ENCODE data around the gene KRT1.
A peak's percentile ranks its signal among the peaks of the same experiment; 100 is the strongest.
"Not testable (repeated sequence)": the region's sequence is repeated elsewhere in the genome, so short reads cannot be mapped to it uniquely, and the experiment has no call there.

The KRT1 gene

GRCh38 chr12:52721838-52722470, 41.7 kb upstream of the KRT1 start:
- Histone ChIP-seq H3K27ac (no peak overlapping the region), H3K4me3 (no peak overlapping the region)
- TF ChIP-seq CTCF (IDR thresholded peaks at IDR 0.05) = no peak
- DNase-seq (ENCODE audit: low spot score) = no peak

- no peak overlapping the region for H3K4me3 ChIP-seq
- no peak for TF ChIP-seq CTCF (IDR thresholded peaks at IDR 0.05)
- H3K27ac ChIP-seq = no peak overlapping the region
- DNase-seq (ENCODE audit: low spot score) = no peak
Measured at GRCh38 chr12:52720365-52720886, 40.2 kb upstream of the KRT1 start.

- Histone ChIP-seq H3K4me3 (no peak overlapping the region), H3K27ac (no peak overlapping the region)
- TF ChIP-seq CTCF (IDR thresholded peaks at IDR 0.05) = no peak
- DNase-seq (ENCODE audit: low spot score) = no peak
Measured at GRCh38 chr12:52716061-52716460, 35.9 kb upstream of the KRT1 start.

- DNase-seq (ENCODE audit: low spot score) = no peak
- TF ChIP-seq CTCF (IDR thresholded peaks at IDR 0.05) = no peak
- Histone ChIP-seq H3K27ac (no peak overlapping the region), H3K4me3 (no peak overlapping the region)
Measured at GRCh38 chr12:52715416-52715815, 35.2 kb upstream of the KRT1 start.

- DNase-seq (ENCODE audit: low spot score) = no peak
- Histone ChIP-seq H3K4me3 (no peak overlapping the region), H3K27ac (no peak overlapping the region)
- TF ChIP-seq CTCF (IDR thresholded peaks at IDR 0.05) = no peak
Measured at GRCh38 chr12:52714887-52715281, 34.7 kb upstream of the KRT1 start.

GRCh38 chr12:52713960-52714886, 34.0 kb upstream of the KRT1 start:
- no peak for TF ChIP-seq CTCF (IDR thresholded peaks at IDR 0.05)
- Histone ChIP-seq H3K4me3 (peak overlapping the region; percentile 48), H3K27ac (no peak overlapping the region)
- DNase-seq (ENCODE audit: low spot score) = no peak

GRCh38 chr12:52712122-52712521, 31.9 kb upstream of the KRT1 start:
- not testable (repeated sequence) for DNase-seq (ENCODE audit: low spot score); H3K27ac ChIP-seq; H3K4me3 ChIP-seq

Measured in coronary artery (tissue), 2 donors.